H1 (cell line): ENCODE measurements around the gene PTK6. TPM values are rescaled to one million over a fixed set of nuclear protein-coding genes. Genes with fewer than 3 reads are reported as not detected.

Experiments
- CTCF ChIA-PET: fragments of 300-600 bp; sonication (Branson Sonifier 250); formaldehyde crosslinking; loops from one replicate; lab custom pipeline; 2021; ENCODE audit not compliant: partially characterized antibody; lab: Charles Lee
- POLR2A ChIA-PET: fragments of 300-600 bp; sonication (Branson Sonifier 250); formaldehyde crosslinking; loops from one replicate; lab custom pipeline; 2021; ENCODE audit warnings: inconsistent platforms; ENCODE audit not compliant: partially characterized antibody; lab: Charles Lee
- DNase-seq, 2 experiments: peaks; one replicate each; pipeline versions ENCODE4 v3.0.0 to v3.0.0-alpha.2; 2010 to 2022; ENCODE audit warnings: low spot score in 2 of 2, low read depth in 1 of 2, mixed read lengths in 1 of 2
- FAIRE-seq: peaks from 2 replicates; lab custom pipeline; 2011; peaks lifted over from hg19 to GRCh38; lab: Jason Lieb, UNC
- H2AFZ ChIP-seq: 2 replicates; pipeline ENCODE4 v1.8.1; 2012; ENCODE audit warnings: low read length, inconsistent platforms
- H2AK5ac ChIP-seq: 2 replicates; pipeline ENCODE4 v1.6.1; 2013; ENCODE audit warnings: low read depth, low read length
- H2BK120ac ChIP-seq: replicated peaks from 2 replicates; pipeline ENCODE3; 2013; ENCODE audit warnings: low read depth, low read length, inconsistent platforms
- H2BK12ac ChIP-seq: 2 replicates; pipeline ENCODE4 v1.6.1; 2013; ENCODE audit warnings: low read depth, low read length
- H2BK15ac ChIP-seq: 2 replicates; pipeline ENCODE4 v1.6.1; 2013; ENCODE audit warnings: low read length
- H2BK20ac ChIP-seq: 2 replicates; pipeline ENCODE4 v1.6.1; 2013; ENCODE audit warnings: low read length
- H2BK5ac ChIP-seq: 2 replicates; pipeline ENCODE4 v1.6.1; 2013; ENCODE audit warnings: low read depth, low read length
- H3K14ac ChIP-seq: 2 replicates; pipeline ENCODE4 v1.6.1; 2013; ENCODE audit warnings: inconsistent platforms; ENCODE audit not compliant: insufficient read length
- H3K18ac ChIP-seq: 2 replicates; pipeline ENCODE4 v1.6.1; 2013; ENCODE audit warnings: low read length; ENCODE audit errors: extremely low read depth
- H3K23ac ChIP-seq: 2 replicates; pipeline ENCODE4 v1.6.1; 2013; ENCODE audit warnings: inconsistent platforms; ENCODE audit not compliant: insufficient read length
- H3K23me2 ChIP-seq: 2 replicates; pipeline ENCODE4 v1.6.1; 2013; ENCODE audit warnings: low read depth, low read length
- H3K27ac ChIP-seq: 2 replicates; pipeline ENCODE4 v1.6.1; 2011; ENCODE audit warnings: low read depth, low read length, inconsistent platforms
- H3K27me3 ChIP-seq, 4 experiments: replicated peaks in 1 of 4; 1 replicate in 1 of 4; 2 replicates in 3 of 4; pipeline versions ENCODE4 v1.6.1 to v1.8.1; 2011 to 2013; ENCODE audit warnings: low read length in 3 of 4, mild to moderate bottlenecking in 3 of 4, inconsistent platforms in 2 of 4, mixed read lengths in 2 of 4, moderate library complexity in 1 of 4; ENCODE audit not compliant: control insufficient read depth in 3 of 4, insufficient read depth in 3 of 4; ENCODE audit errors: extremely low read depth in 1 of 4
- H3K36me3 ChIP-seq, 4 experiments: 2 replicates each; pipeline versions ENCODE4 v1.6.1 to v1.8.1; 2011 to 2013; ENCODE audit warnings: mild to moderate bottlenecking in 4 of 4, low read length in 3 of 4, moderate library complexity in 2 of 4, control low read depth in 1 of 4, inconsistent platforms in 1 of 4; ENCODE audit not compliant: insufficient read depth in 4 of 4, control insufficient read depth in 2 of 4
- H3K4ac ChIP-seq: replicated peaks from 2 replicates; pipeline ENCODE3; 2013; ENCODE audit warnings: low read length, low read depth, mixed read lengths, inconsistent platforms; ENCODE audit not compliant: insufficient read length
- H3K4me1 ChIP-seq, 4 experiments: replicated peaks in 1 of 4; 1 replicate in 1 of 4; 2 replicates in 3 of 4; pipeline versions ENCODE4 v1.6.1 to v1.8.1; 2011 to 2013; ENCODE audit warnings: low read length in 3 of 4, inconsistent platforms in 2 of 4, mixed read lengths in 1 of 4; ENCODE audit not compliant: insufficient read depth in 4 of 4, control insufficient read depth in 3 of 4
- H3K4me2 ChIP-seq, 2 experiments: 2 replicates each; pipeline versions ENCODE4 v1.6.1 to v1.8.1; 2011 to 2013; ENCODE audit warnings: low read depth in 2 of 2, low read length in 2 of 2, control low read depth in 1 of 2, inconsistent platforms in 1 of 2, mild to moderate bottlenecking in 1 of 2; ENCODE audit not compliant: insufficient read depth in 1 of 2
- H3K4me3 ChIP-seq, 4 experiments: fragments of 200-600, 300-600 bp in 1 of 4; sonication (generic), shearing (Covaris generic), sonication (Bioruptor Twin) in 1 of 4; 2 replicates each; pipeline versions ENCODE4 v1.5.1 to v1.8.1; 2011 to 2016; ENCODE audit warnings: low read length in 4 of 4, low read depth in 3 of 4, control low read depth in 2 of 4, inconsistent platforms in 2 of 4, mild to moderate bottlenecking in 2 of 4, mixed read lengths in 1 of 4, moderate library complexity in 1 of 4; ENCODE audit not compliant: insufficient read depth in 2 of 4; ENCODE audit errors: extremely low read depth in 1 of 4
- H3K56ac ChIP-seq: replicated peaks from 2 replicates; pipeline ENCODE3; 2013; ENCODE audit warnings: low read depth, mild to moderate bottlenecking, mixed read lengths, low read length, inconsistent platforms; ENCODE audit not compliant: insufficient read length
- H3K79me1 ChIP-seq: 2 replicates; pipeline ENCODE4 v1.6.1; 2013; ENCODE audit warnings: low read depth, low read length, control low read depth
- H3K79me2 ChIP-seq, 2 experiments: 2 replicates each; pipeline versions ENCODE4 v1.6.1 to v1.8.1; 2012 to 2013; ENCODE audit warnings: low read length in 2 of 2, mild to moderate bottlenecking in 2 of 2, inconsistent platforms in 1 of 2; ENCODE audit not compliant: insufficient read depth in 2 of 2, control insufficient read depth in 1 of 2
- H3K9ac ChIP-seq, 4 experiments: replicated peaks in 1 of 4; 1 replicate in 1 of 4; 2 replicates in 3 of 4; pipeline versions ENCODE4 v1.6.1 to v1.8.1; 2011 to 2013; ENCODE audit warnings: low read depth in 3 of 4, low read length in 3 of 4, control low read depth in 2 of 4, mild to moderate bottlenecking in 2 of 4, moderate library complexity in 2 of 4, inconsistent platforms in 1 of 4; ENCODE audit errors: extremely low read depth in 1 of 4
- H3K9me3 ChIP-seq, 2 experiments: 2 replicates each; pipeline versions ENCODE4 v1.6.1 to v1.8.1; 2012 to 2013; ENCODE audit warnings: mild to moderate bottlenecking in 2 of 2, moderate library complexity in 2 of 2, control low read depth in 1 of 2, inconsistent platforms in 1 of 2, low read depth in 1 of 2, low read length in 1 of 2, mixed read lengths in 1 of 2; ENCODE audit not compliant: insufficient read depth in 2 of 2
- H4K20me1 ChIP-seq, 2 experiments: replicated peaks in 1 of 2; 2 replicates each; pipeline versions ENCODE3 to v1.8.1; 2011 to 2013; ENCODE audit warnings: inconsistent platforms in 2 of 2, low read length in 2 of 2, mild to moderate bottlenecking in 1 of 2; ENCODE audit not compliant: insufficient read depth in 2 of 2, control insufficient read depth in 1 of 2
- H4K5ac ChIP-seq: 2 replicates; pipeline ENCODE4 v1.6.1; 2013; ENCODE audit warnings: low read length, low read depth, mixed read lengths, inconsistent platforms; ENCODE audit not compliant: insufficient read length
- H4K8ac ChIP-seq: 2 replicates; pipeline ENCODE4 v1.8.0; 2013; ENCODE audit warnings: mild to moderate bottlenecking, moderate library complexity, low read length, inconsistent platforms; ENCODE audit not compliant: insufficient read depth; ENCODE audit errors: extremely low read depth
- H4K91ac ChIP-seq: replicated peaks from 2 replicates; pipeline ENCODE3; 2013; ENCODE audit warnings: low read length, mixed read lengths, inconsistent platforms; ENCODE audit not compliant: insufficient read length
- BCL11A ChIP-seq, 2 experiments: IDR thresholded peaks; one replicate each; pipeline ENCODE4 v1.6.1; 2011; ENCODE audit warnings: low read depth in 2 of 2, low read length in 2 of 2, mild to moderate bottlenecking in 2 of 2
- CBX8 ChIP-seq: fragments of 300-800, 300-1000 bp; sonication (generic); IDR thresholded peaks from 2 replicates; pipeline ENCODE4 v1.7.1; 2016; ENCODE audit warnings: low read depth, low read length, borderline replicate concordance
- CREB1 ChIP-seq: IDR thresholded peaks from 2 replicates; pipeline ENCODE4 v1.6.1; 2012; ENCODE audit warnings: inconsistent platforms
- EGR1 ChIP-seq: IDR thresholded peaks from 2 replicates; pipeline ENCODE4 v1.6.1; 2011; ENCODE audit warnings: low read depth, low read length, borderline replicate concordance
- HDAC6 ChIP-seq: IDR thresholded peaks from one replicate; pipeline ENCODE4 v1.7.1; 2012; ENCODE audit warnings: low read depth, mild to moderate bottlenecking, inconsistent platforms, low read length, moderate library complexity
- KDM1A ChIP-seq: fragments of 200-600, 300-600 bp; sonication (generic); IDR thresholded peaks from 2 replicates; pipeline ENCODE4 v1.7.1; 2016; ENCODE audit warnings: mild to moderate bottlenecking, low read length, borderline replicate concordance
- KDM5A ChIP-seq: fragments of 200-600 bp; IDR thresholded peaks from 2 replicates; pipeline ENCODE4 v1.7.1; 2012; ENCODE audit warnings: mild to moderate bottlenecking, low read length, inconsistent platforms, mixed read lengths
- MAFK ChIP-seq: IDR thresholded peaks from 2 replicates; pipeline ENCODE4 v1.6.1; 2012; ENCODE audit warnings: low read depth, mild to moderate bottlenecking, improper control_type of control experiment, low read length
- RNF2 ChIP-seq: fragments of 200-900, 300-1000 bp; sonication (generic); IDR thresholded peaks from 2 replicates; pipeline ENCODE4 v1.7.1; 2016; ENCODE audit warnings: borderline replicate concordance, low read depth, mild to moderate bottlenecking, antibody characterized with exemption, low read length; ENCODE audit not compliant: poor library complexity, severe bottlenecking; ENCODE audit errors: missing control alignments
- SIN3A ChIP-seq, 2 experiments: IDR thresholded peaks in 1 of 2; conservative IDR thresholded peaks in 1 of 2; 2 replicates each; pipeline ENCODE4 v1.6.1; 2011 to 2012; ENCODE audit warnings: low read length in 2 of 2, improper control_type of control experiment in 1 of 2, low read depth in 1 of 2, mild to moderate bottlenecking in 1 of 2
- TEAD4 ChIP-seq: IDR thresholded peaks from 2 replicates; pipeline ENCODE4 v1.6.1; 2012; ENCODE audit warnings: low read depth, low read length, inconsistent platforms, mixed read lengths
- WGBS, 2 experiments: shearing (Covaris generic) in 1 of 2; methylation state at CpG; one replicate each; pipeline versions ENCODE4 v1.1.6 to v1.1.7; 2013 to 2015; ENCODE audit warnings: low lambda C conversion rate in 2 of 2, mixed read lengths in 2 of 2, inconsistent platforms in 1 of 2, low coverage in 1 of 2, missing lambda C conversion rate in 1 of 2; ENCODE audit not compliant: insufficient replicate concordance in 2 of 2, insufficient coverage in 1 of 2, insufficient read length in 1 of 2; ENCODE audit errors: extremely low coverage in 1 of 2, missing lambda C conversion rate in 1 of 2; 5-methylcytosine and 5-hydroxymethylcytosine counted together
- polyA plus RNA-seq, 7 experiments: library from polyadenylated mRNA; depleted of rRNA in 3 of 7; stranded (reverse) in 5 of 7; unstranded in 2 of 7; fragments of >200 nt in 5 of 7; fragments of 200-250 nt in 2 of 7; gene quantifications; 1 replicate in 5 of 7; 2 replicates in 1 of 7; 4 replicates in 1 of 7; pipeline versions ENCODE4 v1.2.1 to v1.2.3, GENCODE V29; 2011 to 2013; ENCODE audit warnings: missing spikeins in 2 of 7, mixed read lengths in 2 of 7
- total RNA-seq: library from RNA; stranded (reverse); fragmentation: NEBNext Ultra II Directional; extraction: Animal tissue kit (Norgen Biotek cat#: 25700); gene quantifications from 2 replicates; pipeline ENCODE4 v1.2.1, GENCODE V29; 2021
- TF ChIP-seq, protein P1 (sequence below): IDR thresholded peaks from 2 replicates; pipeline ENCODE4 v1.6.1; 2012; ENCODE audit warnings: inconsistent platforms

Gene PTK6
- total and polyA plus RNA-seq, 2 of the 8 experiments (the other 6 are each of a cell fraction or from before 2014, with no cell fraction given) = 0.12 to 0.19 TPM

DNA sequence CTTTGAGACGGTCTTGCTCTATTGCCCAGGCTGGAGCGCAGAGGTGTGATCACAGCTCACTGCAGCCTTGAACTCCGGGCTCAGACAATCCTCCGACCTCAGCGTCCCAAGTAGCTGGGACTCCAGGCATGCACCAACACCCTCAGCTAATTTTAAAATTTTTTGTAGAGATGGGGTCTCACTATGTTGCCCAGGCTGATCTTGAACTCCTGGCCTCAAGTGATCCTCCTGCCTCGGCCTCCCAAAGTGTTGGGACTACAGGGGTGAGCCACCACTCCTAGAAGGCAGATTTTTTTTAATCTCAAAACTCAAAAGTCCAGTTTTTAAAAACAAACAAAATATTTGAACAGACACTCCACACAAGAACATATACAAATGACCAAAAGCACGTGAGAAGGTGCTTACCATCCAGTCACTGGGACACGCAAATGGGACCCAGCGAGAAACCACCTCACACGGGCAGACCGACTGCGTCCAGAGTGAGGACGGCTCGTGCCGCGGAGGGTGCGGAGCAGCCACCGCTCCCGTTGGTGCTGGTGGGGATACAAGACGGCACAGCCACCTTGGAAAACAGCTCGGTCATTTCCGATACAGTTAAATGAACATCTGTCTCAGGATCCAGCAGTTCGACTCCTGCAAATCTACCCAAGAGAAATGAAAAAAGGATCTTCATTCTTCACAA, 45.3 kb upstream of the PTK6 start:
- no peak overlapping the region for H3K4me3 ChIP-seq
- H3K9ac ChIP-seq = no peak overlapping the region
- TF ChIP-seq CREB1 = no peak
- TF ChIP-seq, protein P1, sequence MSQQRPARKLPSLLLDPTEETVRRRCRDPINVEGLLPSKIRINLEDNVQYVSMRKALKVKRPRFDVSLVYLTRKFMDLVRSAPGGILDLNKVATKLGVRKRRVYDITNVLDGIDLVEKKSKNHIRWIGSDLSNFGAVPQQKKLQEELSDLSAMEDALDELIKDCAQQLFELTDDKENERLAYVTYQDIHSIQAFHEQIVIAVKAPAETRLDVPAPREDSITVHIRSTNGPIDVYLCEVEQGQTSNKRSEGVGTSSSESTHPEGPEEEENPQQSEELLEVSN = no peak
- TF ChIP-seq SIN3A (conservative IDR thresholded peaks at IDR 0.05 in 1 of 2, IDR thresholded peaks at IDR 0.05 in 1 of 2; ENCODE audit: low read depth in 1 of 2, low read length in 2 of 2) = no peak
- no peak for TF ChIP-seq EGR1
- TF ChIP-seq KDM1A = no peak
- no peak for TF ChIP-seq KDM5A
- no peak for TF ChIP-seq CBX8
- no peak for TF ChIP-seq RNF2
- TF ChIP-seq MAFK = no peak
- no peak for TF ChIP-seq BCL11A (IDR thresholded peaks at IDR 0.05; ENCODE audit: low read depth in 2 of 2, low read length in 2 of 2)
- TF ChIP-seq HDAC6 = no peak
- no peak for TF ChIP-seq TEAD4

More for the DNA sequence above, 45.3 kb upstream of the PTK6 start:
- DNase-seq = no peak
- Histone ChIP-seq H2BK20ac (no peak overlapping the region), H3K27me3 (no peaks in the 10 kb centered on the region), H3K4me2 (no peak overlapping the region), H3K9me3 (no peaks in the 10 kb centered on the region), H2AK5ac (no peak overlapping the region), H3K36me3 (no peaks in the 10 kb centered on the region), H2BK15ac (no peak overlapping the region), H3K23ac (no peak overlapping the region), H4K8ac (no peak overlapping the region), H3K18ac (no peak overlapping the region), H3K79me2 (no peaks in the 10 kb centered on the region), H4K5ac (no peak overlapping the region), H3K4me1 (no peaks in the 10 kb centered on the region; a peak in 2 of 7 replicates), H3K56ac (no peak overlapping the region), H3K23me2 (no peaks in the 10 kb centered on the region), H4K91ac (no peak overlapping the region), H2BK120ac (no peak overlapping the region), H2BK12ac (no peak overlapping the region), H4K20me1 (no peaks in the 10 kb centered on the region), H3K4ac (no peak overlapping the region), H3K14ac (no peak overlapping the region), H3K79me1 (no peaks in the 10 kb centered on the region), H3K27ac (no peak overlapping the region), H2BK5ac (no peak overlapping the region), H2AFZ (no peak overlapping the region)
- no peak for FAIRE-seq
- CTCF ChIA-PET = interaction anchor here (0.9 to 3.2 kb wide), 6 partner anchors 10 to 391 kb away, joined by 3 to 19 read pairs (median 4); partner anchors contain the start of gene PTK6
- WGBS, 2 experiments = 93% methylated on average over 23 of the region's 23 CpGs; no CpG with 5 or more reads in 1 of the 2 experiments
- POLR2A ChIA-PET = interaction anchor here (2.0 kb wide), 1 partner anchor 116 kb away, joined by 7 read pairs; no protein-coding TSS in a partner anchor
